HAP-1 (cell line): Measurements from ENCODE around the gene CLPTM1.
A peak's percentile ranks its signal among the peaks of the same experiment; 100 is the strongest.
"Not testable (repeated sequence)": the region's sequence is repeated elsewhere in the genome, so short reads cannot be mapped to it uniquely, and the experiment has no call there.

ENCODE experiments used
- DNase-seq, 2 experiments: peaks; one replicate each; pipeline ENCODE4 v3.0.0-alpha.2; 2016 to 2020; ENCODE audit warnings: low spot score in 2 of 2
- H3K27me3 ChIP-seq: fragments of 250-450 bp; sonication (Bioruptor Pico); 2 replicates; pipeline ENCODE4 v1.5.1; 2020; ENCODE audit warnings: low read depth, mild to moderate bottlenecking, moderate library complexity
- H3K36me3 ChIP-seq: fragments of 250-450 bp; sonication (Bioruptor Pico); replicated peaks from 2 replicates; pipeline ENCODE4 v1.5.1; 2020; ENCODE audit warnings: mild to moderate bottlenecking
- H3K4me1 ChIP-seq: fragments of 250-450 bp; sonication (Bioruptor Pico); 2 replicates; pipeline ENCODE4 v1.5.1; 2020; ENCODE audit warnings: mild to moderate bottlenecking
- H3K4me3 ChIP-seq: fragments of 250-450 bp; sonication (Bioruptor Pico); 2 replicates; pipeline ENCODE4 v1.5.1; 2020; ENCODE audit warnings: mild to moderate bottlenecking, moderate library complexity
- H3K9me3 ChIP-seq: fragments of 250-450 bp; sonication (Bioruptor Pico); 2 replicates; pipeline ENCODE4 v1.5.1; 2020; ENCODE audit warnings: mild to moderate bottlenecking, moderate library complexity
- in situ Hi-C: fragments of 300-500 bp; cut with MboI; formaldehyde crosslinking; loops from 3 replicates; pipeline ENCODE4 v1.14.3; 2020; ENCODE audit warnings: low sequenced_read_pairs, inconsistent platforms, mixed read lengths

CLPTM1 gene, protein sequence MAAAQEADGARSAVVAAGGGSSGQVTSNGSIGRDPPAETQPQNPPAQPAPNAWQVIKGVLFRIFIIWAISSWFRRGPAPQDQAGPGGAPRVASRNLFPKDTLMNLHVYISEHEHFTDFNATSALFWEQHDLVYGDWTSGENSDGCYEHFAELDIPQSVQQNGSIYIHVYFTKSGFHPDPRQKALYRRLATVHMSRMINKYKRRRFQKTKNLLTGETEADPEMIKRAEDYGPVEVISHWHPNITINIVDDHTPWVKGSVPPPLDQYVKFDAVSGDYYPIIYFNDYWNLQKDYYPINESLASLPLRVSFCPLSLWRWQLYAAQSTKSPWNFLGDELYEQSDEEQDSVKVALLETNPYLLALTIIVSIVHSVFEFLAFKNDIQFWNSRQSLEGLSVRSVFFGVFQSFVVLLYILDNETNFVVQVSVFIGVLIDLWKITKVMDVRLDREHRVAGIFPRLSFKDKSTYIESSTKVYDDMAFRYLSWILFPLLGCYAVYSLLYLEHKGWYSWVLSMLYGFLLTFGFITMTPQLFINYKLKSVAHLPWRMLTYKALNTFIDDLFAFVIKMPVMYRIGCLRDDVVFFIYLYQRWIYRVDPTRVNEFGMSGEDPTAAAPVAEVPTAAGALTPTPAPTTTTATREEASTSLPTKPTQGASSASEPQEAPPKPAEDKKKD

GRCh38 chr19:44954649-44955504, at the start of gene CLPTM1:
Gene CLPTM1, plus strand, starts transcription at chr19:44955380. Its CDS starts 16 bp downstream, at chr19:44955396.
- Histone ChIP-seq H3K4me3 (peak within 1 kb of the TSS; percentile 98), H3K9me3 (no peaks in the 10 kb centered on the region), H3K27me3 (no peaks in the 10 kb centered on the region), H3K4me1 (peaks cover 6% of the 10 kb centered on the region), H3K36me3 (peaks cover 13% of the 10 kb centered on the region; the same call in 1 of the 2 replicates)
- in situ Hi-C loops: no loop called here
- peak; percentile 94 to 98 for DNase-seq

GRCh38 chr19:44905437-44906160, 49.6 kb upstream of the CLPTM1 start, which contains the start of gene APOE:
Gene APOE, plus strand, starts transcription at chr19:44905796. Its CDS starts 829 bp downstream, at chr19:44906625.
- in situ Hi-C loops: loop anchor here (5.0 kb wide), 1 partner anchor 42 kb away; the partner anchor contains the start of gene APOC2
- Histone ChIP-seq H3K4me3 (peak within 1 kb of the TSS; percentile 29), H3K9me3 (no peaks in the 10 kb centered on the region), H3K4me1 (peaks cover 13% of the 10 kb centered on the region), H3K27me3 (no peaks in the 10 kb centered on the region), H3K36me3 (peaks cover 35% of the 10 kb centered on the region)
- peak in 1 of 2 experiments; percentile 58 for DNase-seq

DNA sequence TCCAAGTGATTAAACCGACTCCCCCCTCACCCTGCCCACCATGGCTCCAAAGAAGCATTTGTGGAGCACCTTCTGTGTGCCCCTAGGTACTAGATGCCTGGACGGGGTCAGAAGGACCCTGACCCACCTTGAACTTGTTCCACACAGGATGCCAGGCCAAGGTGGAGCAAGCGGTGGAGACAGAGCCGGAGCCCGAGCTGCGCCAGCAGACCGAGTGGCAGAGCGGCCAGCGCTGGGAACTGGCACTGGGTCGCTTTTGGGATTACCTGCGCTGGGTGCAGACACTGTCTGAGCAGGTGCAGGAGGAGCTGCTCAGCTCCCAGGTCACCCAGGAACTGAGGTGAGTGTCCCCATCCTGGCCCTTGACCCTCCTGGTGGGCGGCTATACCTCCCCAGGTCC, 47.6 kb upstream of the CLPTM1 start:
- H3K4me1 ChIP-seq: peaks cover 13% of the 10 kb centered on the region
- no peaks in the 10 kb centered on the region for H3K27me3 ChIP-seq
- DNase-seq: no peak
- no peak overlapping the region for H3K4me3 ChIP-seq
- peaks cover 15% of the 10 kb centered on the region for H3K36me3 ChIP-seq
- no peaks in the 10 kb centered on the region for H3K9me3 ChIP-seq
- in situ Hi-C loops: loop anchor here (5.0 kb wide), 1 partner anchor 40 kb away; the partner anchor contains the start of gene APOC2

- Histone ChIP-seq H3K4me1 (peaks cover 13% of the 10 kb centered on the region), H3K9me3 (no peaks in the 10 kb centered on the region), H3K27me3 (no peaks in the 10 kb centered on the region), H3K36me3 (peaks cover 11% of the 10 kb centered on the region), H3K4me3 (no peak overlapping the region)
- in situ Hi-C loops: loop anchor here (5.0 kb wide), 1 partner anchor 39 kb away; the partner anchor contains the start of gene APOC2
- DNase-seq: no peak
Observed at GRCh38 chr19:44908074-44908835, 46.9 kb upstream of the CLPTM1 start.

DNA sequence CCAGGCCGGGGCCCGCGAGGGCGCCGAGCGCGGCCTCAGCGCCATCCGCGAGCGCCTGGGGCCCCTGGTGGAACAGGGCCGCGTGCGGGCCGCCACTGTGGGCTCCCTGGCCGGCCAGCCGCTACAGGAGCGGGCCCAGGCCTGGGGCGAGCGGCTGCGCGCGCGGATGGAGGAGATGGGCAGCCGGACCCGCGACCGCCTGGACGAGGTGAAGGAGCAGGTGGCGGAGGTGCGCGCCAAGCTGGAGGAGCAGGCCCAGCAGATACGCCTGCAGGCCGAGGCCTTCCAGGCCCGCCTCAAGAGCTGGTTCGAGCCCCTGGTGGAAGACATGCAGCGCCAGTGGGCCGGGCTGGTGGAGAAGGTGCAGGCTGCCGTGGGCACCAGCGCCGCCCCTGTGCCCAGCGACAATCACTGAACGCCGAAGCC, 46.3 kb upstream of the CLPTM1 start:
- H3K36me3 ChIP-seq: peaks cover 9% of the 10 kb centered on the region
- peaks cover 16% of the 10 kb centered on the region for H3K4me1 ChIP-seq
- in situ Hi-C loops: loop anchor here (5.0 kb wide), 1 partner anchor 38 kb away; the partner anchor contains the start of gene APOC2
- DNase-seq: no peak
- H3K9me3 ChIP-seq: no peaks in the 10 kb centered on the region
- H3K27me3 ChIP-seq: no peaks in the 10 kb centered on the region
- no peak overlapping the region for H3K4me3 ChIP-seq

GRCh38 chr19:44909775-44910174, 45.4 kb upstream of the CLPTM1 start:
- in situ Hi-C loops: loop anchor here (5.0 kb wide), 1 partner anchor 38 kb away; the partner anchor contains the start of gene APOC2
- Histone ChIP-seq H3K36me3 (peaks cover under 1% of the 10 kb centered on the region; the same call in 1 of the 2 replicates), H3K27me3 (no peaks in the 10 kb centered on the region), H3K9me3 (no peaks in the 10 kb centered on the region), H3K4me3 (no peak overlapping the region), H3K4me1 (peaks cover 22% of the 10 kb centered on the region)
- no peak for DNase-seq

DNA sequence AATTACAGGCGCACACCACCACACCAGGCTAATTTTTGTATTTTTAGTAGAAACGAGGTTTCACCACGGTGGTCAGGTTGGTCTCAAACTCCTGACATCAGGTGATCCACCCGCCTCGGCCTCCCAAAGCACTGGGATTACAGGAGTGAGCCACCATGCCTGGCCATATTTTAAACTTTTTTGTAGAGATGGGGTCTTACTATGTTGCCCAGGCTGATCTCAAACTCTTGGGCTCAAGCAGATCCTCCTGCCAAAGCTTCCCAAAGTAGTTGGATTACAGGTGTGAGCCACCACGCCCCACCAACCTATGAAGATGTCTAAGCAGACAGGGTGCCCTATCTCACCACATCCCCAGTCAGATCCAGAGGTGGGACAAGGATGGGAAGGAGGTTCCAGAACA, 43.3 kb upstream of the CLPTM1 start:
- H3K27me3 ChIP-seq, in situ Hi-C loops, H3K4me3 ChIP-seq, H3K36me3 ChIP-seq, DNase-seq, H3K9me3 ChIP-seq: not testable (repeated sequence)
- H3K4me1 ChIP-seq: peaks cover 14% of the 10 kb centered on the region

- Histone ChIP-seq H3K4me1 (peaks cover 14% of the 10 kb centered on the region), H3K36me3 (no peaks in the 10 kb centered on the region), H3K9me3 (no peaks in the 10 kb centered on the region), H3K4me3 (no peak overlapping the region), H3K27me3 (no peaks in the 10 kb centered on the region)
- in situ Hi-C loops: no loop called here
- no peak for DNase-seq
Observed at GRCh38 chr19:44912854-44913253, 42.3 kb upstream of the CLPTM1 start.

GRCh38 chr19:44913512-44914432, 41.4 kb upstream of the CLPTM1 start:
- in situ Hi-C loops: not testable (repeated sequence)
- H3K4me3 ChIP-seq: peak overlapping the region; percentile 39

DNA sequence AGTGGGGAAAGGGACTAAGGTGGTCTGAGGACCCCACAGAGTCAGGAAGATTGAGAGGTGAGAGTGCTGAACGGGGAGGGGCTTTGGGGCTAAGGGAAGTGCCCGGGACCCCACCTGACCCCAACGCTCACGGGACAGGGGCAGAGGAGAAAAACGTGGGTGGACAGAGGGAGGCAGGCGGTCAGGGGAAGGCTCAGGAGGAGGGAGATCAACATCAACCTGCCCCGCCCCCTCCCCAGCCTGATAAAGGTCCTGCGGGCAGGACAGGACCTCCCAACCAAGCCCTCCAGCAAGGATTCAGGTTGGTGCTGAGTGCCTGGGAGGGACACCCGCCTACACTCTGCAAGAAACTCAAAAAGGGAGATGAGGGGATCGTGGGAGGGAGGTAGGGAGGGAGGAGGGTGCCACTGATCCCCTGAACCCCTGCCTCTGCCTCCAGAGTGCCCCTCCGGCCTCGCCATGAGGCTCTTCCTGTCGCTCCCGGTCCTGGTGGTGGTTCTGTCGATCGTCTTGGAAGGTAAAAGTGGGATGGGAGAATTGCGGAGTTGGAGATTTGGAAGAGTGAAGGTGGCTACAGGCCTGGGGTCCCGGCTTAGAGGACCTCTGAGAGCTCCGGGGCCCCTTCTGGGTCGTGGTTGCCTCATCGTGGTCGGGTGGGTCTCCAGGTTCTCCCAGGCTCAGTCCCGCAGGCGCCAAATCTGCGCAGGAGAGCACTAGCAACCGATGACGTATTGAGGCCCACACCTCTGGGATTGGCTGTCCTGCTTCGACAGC, 40.6 kb upstream of the CLPTM1 start, which contains the start of gene APOC1:
Gene APOC1 (plus strand): TSS at position 176 of the 774 bp plus-strand sequence. CDS start 284 bp downstream, at position 460.
- in situ Hi-C loops: not testable (repeated sequence)
- H3K4me3 ChIP-seq: peak within 1 kb of the TSS; percentile 39

More at GRCh38 chr19:44913512-44914432, 41.4 kb upstream of the CLPTM1 start:
- not testable (repeated sequence) for H3K9me3 ChIP-seq, H3K36me3 ChIP-seq, DNase-seq, H3K27me3 ChIP-seq
- H3K4me1 ChIP-seq: peaks cover 14% of the 10 kb centered on the region

More for the DNA sequence above, 40.6 kb upstream of the CLPTM1 start, which contains the start of gene APOC1:
- H3K36me3 ChIP-seq, H3K9me3 ChIP-seq, H3K27me3 ChIP-seq: not testable (repeated sequence)
- H3K4me1 ChIP-seq: peaks cover 14% of the 10 kb centered on the region
- peak; percentile 85 to 91 for DNase-seq
